GM12891 (cell line): ENCODE measurements around the gene IRF3. TPM values are rescaled to one million over a fixed set of nuclear protein-coding genes. Genes with fewer than 3 reads are reported as not detected.

Experiments
- DNase-seq: peaks from one replicate; pipeline ENCODE4 v3.0.0; 2011; ENCODE audit warnings: low spot score; ENCODE audit not compliant: insufficient read length
- FAIRE-seq: peaks from 2 replicates; lab custom pipeline; 2011; peaks lifted over from hg19 to GRCh38; lab: Jason Lieb, UNC
- PAX5 ChIP-seq: IDR thresholded peaks from 2 replicates; pipeline ENCODE4 v1.6.1; 2011; ENCODE audit warnings: low read length, moderate library complexity, mild to moderate bottlenecking; ENCODE audit not compliant: insufficient read depth, severe bottlenecking
- POLR2A ChIP-seq: IDR thresholded peaks from 2 replicates; pipeline ENCODE4 v1.6.1; 2011; ENCODE audit warnings: low read depth, low read length, control low read depth
- POLR2AphosphoS5 ChIP-seq: IDR thresholded peaks from 2 replicates; pipeline ENCODE4 v1.6.1; 2011; ENCODE audit warnings: low read depth, low read length, control low read depth
- POU2F2 ChIP-seq: IDR thresholded peaks from 2 replicates; pipeline ENCODE4 v1.6.1; 2011; ENCODE audit warnings: low read depth, mild to moderate bottlenecking, control low read depth, low read length, moderate library complexity
- SPI1 ChIP-seq: IDR thresholded peaks from 2 replicates; pipeline ENCODE4 v1.6.1; 2011; ENCODE audit warnings: low read depth, low read length, control low read depth
- TAF1 ChIP-seq: IDR thresholded peaks from 2 replicates; pipeline ENCODE4 v1.6.1; 2011; ENCODE audit warnings: low read depth, low read length, control low read depth
- polyA plus RNA-seq: library from polyadenylated mRNA; unstranded; fragments of >200 nt; gene quantifications from one replicate; pipeline ENCODE4 v1.2.1, GENCODE V29; 2012; ENCODE audit warnings: low read depth, missing spikeins, inconsistent platforms; ENCODE audit not compliant: missing spikeins

Gene IRF3
- 99.2 TPM for polyA plus RNA-seq

GRCh38 chr19:49665351-49666119 lies at the start of gene IRF3, which contains the start of gene BCL2L12:
Gene IRF3 (minus strand): TSS chr19:49665857. CDS start chr19:49664838, 1,019 bp downstream.
Gene BCL2L12 (plus strand): TSS chr19:49665933. CDS start chr19:49666693, 760 bp downstream.
- peak; percentile 96 for DNase-seq
- peak; percentile 98 for FAIRE-seq
- TF ChIP-seq SPI1 (no peak), POLR2AphosphoS5 (no peak; the same call in 1 of the 2 replicates), POLR2A (peak; percentile 63; the same call in 1 of the 2 replicates), POU2F2 (peak; percentile 99), TAF1 (peak; percentile 64), PAX5 (no peak)

GRCh38 chr19:49713236-49713845 lies 47.7 kb upstream of the IRF3 start:
- no peak for TF ChIP-seq TAF1
- no peak for TF ChIP-seq POLR2AphosphoS5
- no peak for TF ChIP-seq POU2F2
- no peak for TF ChIP-seq POLR2A
- no peak for TF ChIP-seq SPI1
- TF ChIP-seq PAX5, result no peak
- DNase-seq, result no peak
- FAIRE-seq, result no peak

- no peak for FAIRE-seq
- no peak for TF ChIP-seq POU2F2
- DNase-seq, result no peak
Observed at GRCh38 chr19:49712397-49712859, 46.8 kb upstream of the IRF3 start.

GRCh38 chr19:49710372-49710951 lies 44.8 kb upstream of the IRF3 start:
- DNase-seq (no peak), FAIRE-seq (no peak)
- TF ChIP-seq POU2F2 (no peak), PAX5 (no peak), TAF1 (no peak), POLR2A (no peak)

- no peak for FAIRE-seq
- no peak for DNase-seq
- no peak for TF ChIP-seq POLR2A
- no peak for TF ChIP-seq POU2F2
Observed at GRCh38 chr19:49705919-49706318, 40.3 kb upstream of the IRF3 start.

GRCh38 chr19:49704888-49705642 lies 39.4 kb upstream of the IRF3 start:
- TF ChIP-seq SPI1, result no peak
- no peak for TF ChIP-seq POLR2AphosphoS5
- TF ChIP-seq PAX5, result no peak
- no peak for TF ChIP-seq TAF1
- no peak for TF ChIP-seq POLR2A
- no peak for TF ChIP-seq POU2F2
- no peak for DNase-seq
- FAIRE-seq, result no peak

- TF ChIP-seq POU2F2, result no peak
- TF ChIP-seq POLR2A, result no peak
- TF ChIP-seq POLR2AphosphoS5, result no peak
- no peak for TF ChIP-seq SPI1
- no peak for TF ChIP-seq TAF1
- TF ChIP-seq PAX5, result no peak
- no peak for DNase-seq
- FAIRE-seq, result no peak
Observed at GRCh38 chr19:49701271-49701786, 35.7 kb upstream of the IRF3 start.

GRCh38 chr19:49700563-49700962 lies 34.9 kb upstream of the IRF3 start:
- no peak for DNase-seq
- TF ChIP-seq SPI1 (no peak), PAX5 (no peak), POLR2AphosphoS5 (no peak), POLR2A (no peak), POU2F2 (no peak), TAF1 (no peak)
- FAIRE-seq, result no peak

GRCh38 chr19:49699364-49699763 lies 33.7 kb upstream of the IRF3 start:
- DNase-seq (no peak), FAIRE-seq (no peak)
- TF ChIP-seq TAF1 (no peak), POLR2A (no peak), PAX5 (no peak), POU2F2 (no peak), SPI1 (no peak), POLR2AphosphoS5 (no peak)

GRCh38 chr19:49696865-49697264 lies 31.2 kb upstream of the IRF3 start:
- TF ChIP-seq POU2F2 (no peak), TAF1 (no peak), POLR2AphosphoS5 (no peak), SPI1 (no peak), POLR2A (no peak), PAX5 (no peak)
- FAIRE-seq (no peak), DNase-seq (no peak)
